ENCODE results near the gene SKI.

The SKI gene

DNA sequence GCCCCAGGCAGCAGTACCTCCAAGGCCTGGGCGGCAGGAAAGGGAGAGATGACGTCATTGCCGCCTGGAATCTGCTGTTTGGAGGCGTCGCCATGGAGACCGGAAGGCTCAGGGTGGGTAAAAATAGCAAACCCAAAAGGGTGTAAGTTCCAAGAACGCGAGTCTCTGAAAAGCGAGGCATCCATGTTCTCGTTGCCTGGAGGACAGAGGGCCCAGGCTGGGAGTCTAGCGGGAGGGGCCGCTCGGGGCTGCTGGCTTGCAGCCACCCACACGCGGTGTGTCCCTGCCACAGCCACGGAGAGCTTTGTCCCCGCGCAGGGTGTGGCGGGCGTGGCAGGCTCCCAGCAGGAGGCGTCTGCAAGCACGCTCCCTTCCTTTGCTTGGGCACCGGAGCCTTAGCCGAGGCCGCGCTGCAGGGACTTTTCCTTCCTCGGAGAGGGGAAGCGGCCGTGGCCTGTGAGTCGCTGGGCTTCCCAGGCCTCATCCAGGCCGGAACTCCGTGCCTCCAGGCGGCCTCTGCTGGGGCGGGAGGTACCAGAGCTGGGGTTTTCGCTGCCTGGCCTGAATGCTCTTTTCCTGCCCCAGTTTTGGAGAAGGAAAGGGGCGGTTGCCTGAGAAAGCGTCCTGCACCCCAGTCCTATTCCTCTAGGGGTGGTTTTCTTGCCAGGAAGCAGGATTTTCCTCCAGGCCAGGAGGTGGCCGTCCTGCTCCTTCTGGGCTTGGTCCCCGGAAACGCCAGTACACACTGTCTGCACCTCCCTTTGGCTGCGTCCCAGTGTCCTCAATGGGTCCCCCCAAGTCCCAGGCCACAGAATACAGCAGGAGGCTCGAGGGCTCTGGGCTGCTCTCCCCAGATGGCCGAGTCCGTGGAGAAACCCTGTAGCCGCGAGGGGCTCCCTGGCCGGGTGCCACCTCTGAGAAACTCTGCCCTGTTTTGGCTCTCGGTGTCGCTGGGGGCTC, 15.3 kb upstream of the SKI start:
- DNase-seq (ENCODE audit: extremely low spot score): peak; percentile 50
- POLR2A ChIA-PET: no interaction called here
- CTCF ChIA-PET: interaction anchor here (0.8 to 1.6 kb wide), 2 partner anchors 9 to 12 kb away, joined by 3 to 4 read pairs; no protein-coding TSS in a partner anchor
- TF ChIP-seq, protein P1, sequence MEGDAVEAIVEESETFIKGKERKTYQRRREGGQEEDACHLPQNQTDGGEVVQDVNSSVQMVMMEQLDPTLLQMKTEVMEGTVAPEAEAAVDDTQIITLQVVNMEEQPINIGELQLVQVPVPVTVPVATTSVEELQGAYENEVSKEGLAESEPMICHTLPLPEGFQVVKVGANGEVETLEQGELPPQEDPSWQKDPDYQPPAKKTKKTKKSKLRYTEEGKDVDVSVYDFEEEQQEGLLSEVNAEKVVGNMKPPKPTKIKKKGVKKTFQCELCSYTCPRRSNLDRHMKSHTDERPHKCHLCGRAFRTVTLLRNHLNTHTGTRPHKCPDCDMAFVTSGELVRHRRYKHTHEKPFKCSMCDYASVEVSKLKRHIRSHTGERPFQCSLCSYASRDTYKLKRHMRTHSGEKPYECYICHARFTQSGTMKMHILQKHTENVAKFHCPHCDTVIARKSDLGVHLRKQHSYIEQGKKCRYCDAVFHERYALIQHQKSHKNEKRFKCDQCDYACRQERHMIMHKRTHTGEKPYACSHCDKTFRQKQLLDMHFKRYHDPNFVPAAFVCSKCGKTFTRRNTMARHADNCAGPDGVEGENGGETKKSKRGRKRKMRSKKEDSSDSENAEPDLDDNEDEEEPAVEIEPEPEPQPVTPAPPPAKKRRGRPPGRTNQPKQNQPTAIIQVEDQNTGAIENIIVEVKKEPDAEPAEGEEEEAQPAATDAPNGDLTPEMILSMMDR (IDR thresholded peaks at IDR 0.05; ENCODE audit: control extremely low read depth, extremely low read depth, low read depth, missing control alignments): peak; percentile 13

GRCh38 chr1:2213576-2214505, 14.3 kb upstream of the SKI start:
- POLR2A ChIA-PET: no interaction called here
- TF ChIP-seq, protein P1 (IDR thresholded peaks at IDR 0.05; ENCODE audit: control extremely low read depth, extremely low read depth, low read depth, missing control alignments): no peak
- CTCF ChIA-PET: no interaction called here
- DNase-seq (ENCODE audit: extremely low spot score): no peak

DNA sequence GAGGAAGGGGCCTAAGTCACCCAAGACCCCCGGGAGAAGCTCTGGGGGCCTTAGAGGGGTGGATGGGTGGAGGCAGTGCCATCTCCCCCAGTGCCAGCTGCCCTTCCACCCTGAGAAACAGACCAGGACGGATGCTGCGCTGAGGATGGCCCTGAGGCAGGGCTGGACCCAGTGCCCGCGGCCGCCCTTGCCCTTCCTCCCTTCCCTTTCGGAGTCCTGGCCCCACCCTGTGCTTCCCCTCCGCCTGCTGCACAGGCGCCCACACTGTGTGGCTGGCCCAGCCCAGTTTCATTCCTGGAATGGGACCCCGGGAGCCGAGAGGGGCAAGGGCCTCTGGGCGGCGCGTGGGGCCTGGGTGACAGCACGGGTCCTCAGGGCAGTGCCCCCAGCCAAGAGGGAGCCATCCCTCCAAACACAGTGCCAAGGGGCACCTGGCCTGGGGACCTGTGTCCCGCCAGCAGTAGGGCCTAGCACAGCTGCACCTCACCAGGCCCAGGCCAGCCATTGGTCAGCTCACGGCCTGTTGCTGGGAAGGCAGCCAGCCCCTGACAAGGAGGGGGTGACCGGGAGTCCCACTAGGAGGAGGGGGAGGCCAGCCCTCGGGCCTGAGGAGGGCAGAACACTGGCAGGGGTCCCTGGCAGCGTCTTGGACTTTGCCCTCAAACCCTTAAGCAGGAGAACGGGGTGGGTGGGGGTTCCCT, 13.4 kb upstream of the SKI start:
- POLR2A ChIA-PET: no interaction called here
- no peak for DNase-seq (ENCODE audit: extremely low spot score)
- TF ChIP-seq, protein P1 (IDR thresholded peaks at IDR 0.05; ENCODE audit: control extremely low read depth, extremely low read depth, low read depth, missing control alignments): no peak
- CTCF ChIA-PET: no interaction called here

DNA sequence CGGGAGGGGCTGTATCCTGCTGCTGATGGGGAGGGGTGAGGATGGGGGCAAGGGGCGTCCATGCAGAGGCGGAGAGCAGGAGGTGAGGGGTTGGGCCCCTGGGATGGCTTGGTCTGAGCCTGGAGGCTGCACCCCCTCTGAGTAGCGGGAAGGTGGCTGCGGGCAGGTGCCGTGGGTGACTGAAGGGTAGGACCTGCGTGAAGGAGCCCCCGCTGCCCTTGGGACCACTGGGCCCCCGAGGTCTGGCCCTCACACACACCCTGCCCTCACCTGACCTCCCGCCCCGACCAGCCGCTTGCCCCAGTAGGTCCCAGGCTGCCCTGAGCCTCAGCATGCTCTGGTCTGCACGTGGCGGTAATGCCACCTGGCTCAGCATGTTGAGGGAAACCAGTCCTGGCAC, 12.8 kb upstream of the SKI start:
- TF ChIP-seq, protein P1 (IDR thresholded peaks at IDR 0.05; ENCODE audit: control extremely low read depth, extremely low read depth, low read depth, missing control alignments): no peak
- CTCF ChIA-PET: no interaction called here
- no peak for DNase-seq (ENCODE audit: extremely low spot score)
- POLR2A ChIA-PET: no interaction called here

DNA sequence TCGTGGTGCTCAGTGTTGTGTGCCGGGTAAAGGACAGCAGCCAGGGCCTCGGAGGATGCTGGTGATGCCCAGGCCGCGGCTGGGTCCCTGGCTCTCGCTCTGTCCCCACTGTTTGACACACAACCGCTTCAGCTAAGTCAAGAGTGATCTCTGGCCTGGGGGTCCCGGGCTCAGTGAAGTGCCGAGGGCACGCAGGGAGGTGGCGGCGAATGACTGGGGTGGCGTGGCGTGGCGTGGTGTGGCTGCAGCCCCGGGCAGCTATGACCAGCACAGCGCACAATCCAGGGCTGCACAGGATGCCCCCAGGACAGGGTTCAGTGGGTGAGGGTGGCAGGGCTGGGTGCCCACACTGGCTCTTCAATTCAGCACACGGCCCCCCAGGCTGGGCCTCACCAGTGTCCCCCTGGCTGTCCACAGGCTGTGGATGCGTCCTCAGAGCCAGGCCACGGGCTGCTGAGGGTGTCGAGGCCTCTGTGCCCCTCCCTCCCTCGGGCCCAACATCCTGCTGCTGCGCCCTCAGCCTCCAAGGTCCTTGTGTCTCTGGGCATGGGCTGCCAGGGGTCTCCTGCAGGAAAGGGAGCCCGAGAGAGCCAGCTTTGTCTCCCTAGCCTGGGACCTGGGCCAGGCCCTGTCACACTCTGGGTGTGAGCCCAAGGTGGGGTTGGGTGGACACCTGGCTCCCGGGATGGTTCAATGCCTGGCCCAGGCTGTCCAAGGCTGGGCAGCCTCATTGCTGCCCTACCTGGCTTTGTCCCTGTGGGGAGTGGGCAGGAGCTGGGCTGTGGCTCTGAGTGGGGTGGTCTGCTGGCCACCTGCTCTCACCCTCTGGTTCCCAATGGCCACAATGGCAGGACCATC, 12.0 kb upstream of the SKI start:
- DNase-seq (ENCODE audit: extremely low spot score): no peak
- TF ChIP-seq, protein P1 (IDR thresholded peaks at IDR 0.05; ENCODE audit: control extremely low read depth, extremely low read depth, low read depth, missing control alignments): no peak
- CTCF ChIA-PET: no interaction called here
- POLR2A ChIA-PET: no interaction called here
